ENCODE data around the gene NEMP1.

Gene NEMP1

DNA sequence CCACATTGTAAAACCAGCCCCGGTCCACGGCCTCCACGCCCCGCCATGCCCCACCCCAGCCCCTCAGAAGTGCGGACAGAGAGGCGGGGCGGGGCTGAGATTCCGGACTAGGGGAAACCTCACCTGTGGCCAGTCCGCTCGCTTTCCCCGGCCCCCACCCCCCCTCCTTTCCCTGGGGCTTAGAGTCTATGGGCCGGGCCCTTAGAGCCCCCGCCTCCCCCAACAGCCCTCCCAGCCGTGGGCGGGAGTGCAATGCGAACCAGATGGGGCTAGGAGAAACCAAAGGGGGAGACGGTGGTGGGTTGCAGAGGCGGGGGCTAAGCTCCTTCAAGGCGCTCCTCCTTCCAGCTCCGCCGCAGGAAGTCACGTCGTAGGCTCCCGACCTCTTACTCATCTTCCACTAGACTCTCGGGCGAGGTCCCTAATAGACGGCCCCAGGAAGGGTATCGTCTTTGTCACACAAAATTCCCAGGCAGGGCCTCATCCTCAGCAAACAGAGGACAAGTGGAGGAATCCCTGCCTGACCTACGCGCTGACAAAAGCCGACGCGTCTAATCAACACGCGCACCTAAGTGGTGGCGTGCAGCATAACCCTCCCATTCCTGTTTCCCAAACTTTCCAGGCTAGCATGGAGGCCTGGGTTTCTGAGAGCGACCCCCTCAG is 9.2 kb upstream of the NEMP1 start:
- peaks cover 9% of the 10 kb centered on the region; the same call in 1 of the 2 replicates for H3K79me2 ChIP-seq (ENCODE audit: insufficient read depth, low read length)
- no peaks in the 10 kb centered on the region for H3K27me3 ChIP-seq (ENCODE audit: low read length)
- peak overlapping the region; percentile 91 for H3K27ac ChIP-seq (ENCODE audit: low read depth, low read length)
- peak overlapping the region; percentile 95 for H3K4me2 ChIP-seq (ENCODE audit: low read depth, low read length, poor library complexity, severe bottlenecking)
- no peaks in the 10 kb centered on the region for H4K20me1 ChIP-seq (ENCODE audit: low read depth, low read length)
- peak overlapping the region; percentile 74 for H3K9ac ChIP-seq (ENCODE audit: low read length)
- no peaks in the 10 kb centered on the region for H3K9me3 ChIP-seq (ENCODE audit: insufficient read depth, low read length)
- H2AFZ ChIP-seq (ENCODE audit: low read depth, low read length, severe bottlenecking), result peak overlapping the region; percentile 69
- H3K36me3 ChIP-seq (ENCODE audit: low read length), result no peaks in the 10 kb centered on the region
- peaks cover 35% of the 10 kb centered on the region for H3F3A ChIP-seq (ENCODE audit: insufficient read depth)
- H3K4me3 ChIP-seq (ENCODE audit: insufficient read depth, low read length, poor library complexity, severe bottlenecking), result peak overlapping the region; percentile 63
- H3K9me2 ChIP-seq (replicated peaks; ENCODE audit: insufficient read depth, low read length), result no peaks in the 10 kb centered on the region
- no peak for TF ChIP-seq EZH2phosphoT487 (conservative IDR thresholded peaks at IDR 0.05; ENCODE audit: low read length)
- TF ChIP-seq, protein P1, sequence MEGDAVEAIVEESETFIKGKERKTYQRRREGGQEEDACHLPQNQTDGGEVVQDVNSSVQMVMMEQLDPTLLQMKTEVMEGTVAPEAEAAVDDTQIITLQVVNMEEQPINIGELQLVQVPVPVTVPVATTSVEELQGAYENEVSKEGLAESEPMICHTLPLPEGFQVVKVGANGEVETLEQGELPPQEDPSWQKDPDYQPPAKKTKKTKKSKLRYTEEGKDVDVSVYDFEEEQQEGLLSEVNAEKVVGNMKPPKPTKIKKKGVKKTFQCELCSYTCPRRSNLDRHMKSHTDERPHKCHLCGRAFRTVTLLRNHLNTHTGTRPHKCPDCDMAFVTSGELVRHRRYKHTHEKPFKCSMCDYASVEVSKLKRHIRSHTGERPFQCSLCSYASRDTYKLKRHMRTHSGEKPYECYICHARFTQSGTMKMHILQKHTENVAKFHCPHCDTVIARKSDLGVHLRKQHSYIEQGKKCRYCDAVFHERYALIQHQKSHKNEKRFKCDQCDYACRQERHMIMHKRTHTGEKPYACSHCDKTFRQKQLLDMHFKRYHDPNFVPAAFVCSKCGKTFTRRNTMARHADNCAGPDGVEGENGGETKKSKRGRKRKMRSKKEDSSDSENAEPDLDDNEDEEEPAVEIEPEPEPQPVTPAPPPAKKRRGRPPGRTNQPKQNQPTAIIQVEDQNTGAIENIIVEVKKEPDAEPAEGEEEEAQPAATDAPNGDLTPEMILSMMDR (IDR thresholded peaks at IDR 0.05; ENCODE audit: insufficient read depth, low read length, poor library complexity, severe bottlenecking), result no peak

DNA sequence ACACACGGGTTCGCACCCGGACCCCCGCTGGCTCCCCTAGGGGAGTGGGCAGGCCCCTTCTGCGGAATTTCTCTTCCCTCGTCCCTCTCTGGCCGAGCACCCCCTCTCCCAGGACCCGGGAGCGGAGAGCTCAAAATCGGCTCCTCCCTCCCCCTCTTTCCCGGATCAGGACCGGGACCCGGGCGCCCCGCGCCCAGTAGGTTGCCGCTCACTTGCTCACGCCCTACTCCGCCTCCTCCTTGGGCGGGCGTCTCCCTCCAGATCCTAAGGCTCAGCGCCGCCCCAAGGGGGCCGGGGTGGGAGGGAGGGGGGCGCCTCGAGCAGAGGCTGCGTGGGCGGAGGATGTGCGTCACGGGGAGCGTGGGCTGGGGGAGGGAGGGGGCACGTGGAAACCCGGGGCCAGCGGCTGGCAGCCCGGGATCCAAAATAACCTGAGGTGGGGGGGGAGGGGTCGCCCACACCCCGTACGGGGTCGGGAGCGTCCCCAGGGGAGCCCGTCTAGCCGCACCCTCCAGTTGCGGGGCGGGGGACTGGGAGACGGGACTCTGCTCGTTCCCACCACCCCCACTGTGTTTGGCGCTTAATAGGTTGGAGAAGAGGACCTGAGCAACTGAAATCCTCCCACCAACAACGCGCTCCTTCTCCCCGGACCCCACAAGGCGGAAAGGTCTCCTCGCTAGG is 8.6 kb upstream of the NEMP1 start:
- no peaks in the 10 kb centered on the region for H3K9me3 ChIP-seq (ENCODE audit: insufficient read depth, low read length)
- no peaks in the 10 kb centered on the region for H3K9me2 ChIP-seq (replicated peaks; ENCODE audit: insufficient read depth, low read length)
- H3K79me2 ChIP-seq (ENCODE audit: insufficient read depth, low read length), result peaks cover 9% of the 10 kb centered on the region; the same call in 1 of the 2 replicates
- H3K36me3 ChIP-seq (ENCODE audit: low read length), result no peaks in the 10 kb centered on the region
- H3F3A ChIP-seq (ENCODE audit: insufficient read depth), result peaks cover 30% of the 10 kb centered on the region
- H3K27me3 ChIP-seq (ENCODE audit: low read length), result no peaks in the 10 kb centered on the region
- H4K20me1 ChIP-seq (ENCODE audit: low read depth, low read length), result no peaks in the 10 kb centered on the region
- H3K27ac ChIP-seq (ENCODE audit: low read depth, low read length), result peak overlapping the region; percentile 91
- no peak for TF ChIP-seq EZH2phosphoT487 (conservative IDR thresholded peaks at IDR 0.05; ENCODE audit: low read length)
- TF ChIP-seq, protein P1 (IDR thresholded peaks at IDR 0.05; ENCODE audit: insufficient read depth, low read length, poor library complexity, severe bottlenecking), result no peak
- H2AFZ ChIP-seq (ENCODE audit: low read depth, low read length, severe bottlenecking), result peak overlapping the region; percentile 69
- H3K9ac ChIP-seq (ENCODE audit: low read length), result peak overlapping the region; percentile 74
- peak overlapping the region; percentile 95 for H3K4me2 ChIP-seq (ENCODE audit: low read depth, low read length, poor library complexity, severe bottlenecking)
- peak overlapping the region; percentile 63 for H3K4me3 ChIP-seq (ENCODE audit: insufficient read depth, low read length, poor library complexity, severe bottlenecking)

DNA sequence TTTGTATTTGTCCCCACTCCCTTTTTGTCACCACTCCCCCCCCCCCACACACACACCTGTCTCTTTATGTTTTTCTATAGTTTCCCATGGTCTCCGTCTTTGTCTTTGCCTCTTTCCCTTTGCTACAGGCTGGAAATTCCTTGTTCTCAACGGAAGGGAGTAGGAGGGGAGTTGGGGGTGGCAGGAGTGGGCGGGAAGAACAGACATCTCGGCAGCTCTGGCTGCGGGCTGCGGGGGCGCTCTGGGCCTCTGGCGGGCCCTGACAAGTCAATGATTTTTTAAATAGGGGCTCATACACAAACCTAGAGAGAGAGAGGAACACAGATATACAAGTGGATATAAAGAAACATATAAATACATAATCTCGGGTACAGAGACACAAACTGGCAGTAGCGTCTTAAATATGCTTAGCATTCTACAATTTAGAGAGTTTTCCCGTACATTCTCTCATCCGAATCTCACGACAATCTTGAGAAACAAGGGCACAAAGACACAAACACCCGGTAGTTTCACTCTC is 8.0 kb upstream of the NEMP1 start:
- H3K27ac ChIP-seq (ENCODE audit: low read depth, low read length), result peak overlapping the region; percentile 91
- H3K9me3 ChIP-seq (ENCODE audit: insufficient read depth, low read length), result no peaks in the 10 kb centered on the region
- H2AFZ ChIP-seq (ENCODE audit: low read depth, low read length, severe bottlenecking), result peak overlapping the region; percentile 55
- TF ChIP-seq, protein P1 (IDR thresholded peaks at IDR 0.05; ENCODE audit: insufficient read depth, low read length, poor library complexity, severe bottlenecking), result peak; percentile 74
- TF ChIP-seq EZH2phosphoT487 (conservative IDR thresholded peaks at IDR 0.05; ENCODE audit: low read length), result no peak
- peak overlapping the region; percentile 74 for H3K9ac ChIP-seq (ENCODE audit: low read length)
- peak overlapping the region; percentile 95 for H3K4me2 ChIP-seq (ENCODE audit: low read depth, low read length, poor library complexity, severe bottlenecking)
- H3K4me3 ChIP-seq (ENCODE audit: insufficient read depth, low read length, poor library complexity, severe bottlenecking), result peak overlapping the region; percentile 63
- H3F3A ChIP-seq (ENCODE audit: insufficient read depth), result peaks cover 30% of the 10 kb centered on the region
- H3K36me3 ChIP-seq (ENCODE audit: low read length), result no peaks in the 10 kb centered on the region
- H3K79me2 ChIP-seq (ENCODE audit: insufficient read depth, low read length), result peaks cover 9% of the 10 kb centered on the region; the same call in 1 of the 2 replicates
- no peaks in the 10 kb centered on the region for H4K20me1 ChIP-seq (ENCODE audit: low read depth, low read length)
- no peaks in the 10 kb centered on the region for H3K9me2 ChIP-seq (replicated peaks; ENCODE audit: insufficient read depth, low read length)
- H3K27me3 ChIP-seq (ENCODE audit: low read length), result no peaks in the 10 kb centered on the region

All from SU-DHL-6 (cell line).